Right hindlimb (tissue), 1 donor: ENCODE results near the gene MRPS12.
A peak's percentile ranks its signal among the peaks of the same experiment; 100 is the strongest.
"Not testable (repeated sequence)": the region's sequence is repeated elsewhere in the genome, so short reads cannot be mapped to it uniquely, and the experiment has no call there.

Experiments used
- DNase-seq: peaks from one replicate; pipeline ENCODE4 v3.0.0-alpha.2; 2018

The MRPS12 gene

DNA sequence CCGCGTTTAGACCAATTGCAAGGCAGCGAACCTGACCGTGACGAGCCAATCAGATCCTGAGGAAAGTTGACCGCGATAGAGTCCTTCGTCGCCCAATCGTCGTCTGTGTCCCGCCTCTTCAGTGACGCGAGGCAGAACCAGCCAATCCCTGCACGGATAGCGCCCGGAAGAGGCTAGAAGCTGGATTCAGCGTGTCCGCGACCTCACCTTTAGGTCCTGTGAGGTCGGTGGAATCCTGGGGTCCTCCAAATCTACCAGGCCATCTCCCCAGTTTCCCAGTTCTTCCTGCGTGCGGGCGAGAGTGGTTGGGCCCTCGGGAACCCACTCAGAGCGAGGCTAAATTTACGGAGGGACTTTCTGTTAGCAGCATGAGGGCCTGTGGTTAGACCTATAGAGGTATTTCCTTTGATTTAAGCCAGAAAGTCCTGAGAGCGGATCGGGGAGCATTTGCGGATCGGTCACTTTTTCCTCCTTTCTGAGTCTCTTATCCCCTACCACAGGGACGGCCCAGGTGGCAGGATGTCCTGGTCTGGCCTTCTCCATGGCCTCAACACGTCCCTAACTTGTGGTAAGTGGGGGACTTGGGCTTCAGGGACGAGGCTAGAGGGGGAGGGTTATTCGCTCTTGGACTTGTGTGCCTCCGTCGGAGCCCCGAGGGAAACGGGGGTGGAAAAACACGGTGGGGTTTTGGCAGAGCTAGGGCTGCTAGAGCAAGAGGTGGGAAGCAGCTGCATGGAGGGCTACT, at the start of gene MRPS12:
TSS of gene MRPS12 (plus strand) at position 169 of the 745 bp plus-strand sequence. CDS start at position 520, 351 bp downstream.
- DNase-seq = peak; percentile 99

DNA sequence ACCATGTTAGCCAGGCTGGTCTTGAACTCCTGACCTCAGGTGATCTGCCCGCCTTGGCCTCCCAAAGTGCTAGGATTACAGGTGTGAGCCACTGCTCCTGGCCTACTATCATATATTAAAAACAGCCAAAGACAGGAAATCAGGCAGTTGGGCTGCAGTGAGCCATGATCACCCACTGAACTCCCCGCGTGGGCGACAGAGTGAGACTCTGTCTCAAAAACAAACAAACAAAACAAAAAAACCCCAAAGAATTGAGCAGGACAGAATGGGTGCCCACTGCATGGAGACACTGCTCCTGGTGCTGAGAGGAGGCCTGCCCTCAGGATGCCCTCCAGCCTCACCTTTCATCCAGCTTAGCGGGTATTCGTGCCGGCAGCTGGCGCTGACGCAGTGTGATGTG, 47.5 kb upstream of the MRPS12 start:
- DNase-seq = no peak

DNA sequence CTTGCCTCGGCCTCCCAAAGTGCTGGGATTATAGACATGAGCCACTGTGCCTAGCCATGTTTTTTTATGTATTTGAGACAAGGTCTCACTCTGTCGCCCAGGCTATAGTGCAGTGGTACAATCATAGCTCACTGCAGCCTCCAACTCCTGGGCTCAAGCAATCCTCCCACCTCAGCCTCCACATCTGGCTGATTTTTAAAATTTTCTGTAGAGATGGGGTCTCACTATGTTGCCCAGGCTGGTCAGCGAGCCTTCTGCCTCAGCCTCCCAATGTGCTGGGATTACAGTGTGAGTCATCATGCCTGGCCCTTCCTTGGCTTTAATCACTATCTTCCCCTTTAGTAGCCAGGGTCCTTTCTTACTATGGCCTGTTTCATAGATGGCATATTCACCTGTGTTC, 46.1 kb upstream of the MRPS12 start:
- DNase-seq = not testable (repeated sequence)

DNA sequence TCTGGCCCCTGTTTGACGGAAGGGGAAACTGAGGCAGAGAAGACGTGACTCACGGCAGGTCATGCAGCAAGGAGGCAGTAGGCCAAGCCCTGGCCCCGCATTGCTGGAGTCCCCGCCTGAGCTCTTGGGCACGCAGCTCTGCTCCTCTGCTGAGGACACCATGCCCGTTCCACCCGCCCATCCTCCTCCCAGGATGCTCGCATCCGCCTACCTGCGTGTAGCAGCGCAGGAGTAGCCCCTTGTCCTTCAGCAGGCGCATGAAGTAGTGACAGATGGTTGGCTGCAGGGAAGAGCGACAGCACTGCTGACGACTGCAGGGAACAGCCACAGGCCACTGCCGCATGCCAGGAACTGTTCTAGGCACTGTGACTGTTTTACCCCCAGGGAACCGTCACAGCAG, 41.9 kb upstream of the MRPS12 start:
- DNase-seq = no peak

DNA sequence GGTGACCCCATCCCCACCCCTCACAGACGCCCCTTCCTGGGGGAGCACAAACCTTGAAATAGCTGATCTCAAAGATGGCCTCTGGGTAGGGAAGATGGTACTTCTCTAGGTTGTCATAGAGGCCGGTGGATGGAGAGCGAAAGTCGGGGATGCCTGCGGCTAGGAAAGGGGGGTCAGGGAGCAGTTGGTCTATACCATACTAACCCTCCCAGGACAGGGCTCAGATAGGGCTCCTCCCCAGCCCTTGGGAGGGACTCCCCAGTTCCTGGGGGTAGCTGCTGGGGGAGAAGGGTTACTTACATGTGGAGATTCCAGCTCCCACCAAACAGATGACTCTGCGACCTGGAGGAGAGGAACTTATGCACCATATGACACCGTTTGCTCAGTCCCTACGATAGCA, 40.9 kb upstream of the MRPS12 start:
- no peak for DNase-seq

DNA sequence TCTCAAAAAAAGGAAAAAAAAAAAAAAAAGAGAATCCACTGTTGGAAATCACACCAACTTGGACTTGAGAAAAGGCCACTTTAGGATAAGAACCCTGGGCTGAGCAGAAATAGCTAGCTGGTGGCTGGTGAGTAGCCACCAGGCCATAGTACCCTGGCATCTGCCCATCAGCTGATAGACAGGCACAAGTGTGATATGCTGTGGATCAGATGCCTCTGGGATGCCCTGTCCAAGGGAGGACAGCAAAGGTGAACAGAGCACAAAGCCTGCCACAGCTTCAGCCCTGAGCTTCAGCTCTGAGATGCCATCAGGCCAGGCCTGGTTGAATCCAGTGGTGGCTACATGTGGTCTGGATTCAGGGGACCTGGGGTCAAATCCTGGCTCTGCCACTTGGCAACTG, 40.1 kb upstream of the MRPS12 start:
- no peak for DNase-seq

DNA sequence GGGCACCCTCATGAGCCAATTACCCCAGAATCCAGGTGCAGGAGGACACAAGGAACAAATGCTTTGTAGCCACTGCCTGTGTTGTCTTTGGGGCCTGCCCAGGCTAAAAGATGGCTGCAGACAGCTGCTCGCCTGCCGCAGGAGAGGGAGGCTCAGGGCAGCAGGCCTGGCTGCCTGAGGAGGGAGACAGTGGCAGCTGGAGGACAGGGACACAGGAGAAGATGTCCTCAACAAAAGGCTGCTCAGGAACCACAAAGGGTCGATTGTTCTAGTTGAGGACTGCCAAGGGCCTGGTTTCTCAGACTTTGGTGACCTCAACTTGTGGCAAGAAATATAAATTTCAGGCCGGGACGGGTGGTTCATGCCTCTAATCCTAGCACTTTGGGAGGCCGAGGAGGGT, 39.0 kb upstream of the MRPS12 start:
- DNase-seq = peak; percentile 50

DNA sequence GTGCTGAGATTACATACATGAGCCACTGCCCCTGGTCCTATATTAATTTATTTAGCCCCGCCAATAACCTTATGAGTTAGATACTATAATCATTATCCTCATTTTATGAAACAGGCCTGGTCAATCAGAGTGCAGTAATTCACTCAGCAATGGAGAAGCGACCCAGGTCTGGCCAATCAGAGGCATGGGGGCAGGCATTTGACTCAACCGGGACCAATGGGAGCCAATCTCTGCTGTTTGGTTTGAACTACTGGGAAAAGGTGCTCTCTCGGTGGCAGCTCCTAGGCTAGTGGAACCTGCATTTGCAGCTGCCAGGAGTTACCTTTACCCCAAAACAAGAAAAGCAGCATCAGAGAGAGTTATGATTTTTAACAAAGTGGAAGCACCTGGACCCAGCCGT, 37.9 kb upstream of the MRPS12 start:
- DNase-seq = no peak

DNA sequence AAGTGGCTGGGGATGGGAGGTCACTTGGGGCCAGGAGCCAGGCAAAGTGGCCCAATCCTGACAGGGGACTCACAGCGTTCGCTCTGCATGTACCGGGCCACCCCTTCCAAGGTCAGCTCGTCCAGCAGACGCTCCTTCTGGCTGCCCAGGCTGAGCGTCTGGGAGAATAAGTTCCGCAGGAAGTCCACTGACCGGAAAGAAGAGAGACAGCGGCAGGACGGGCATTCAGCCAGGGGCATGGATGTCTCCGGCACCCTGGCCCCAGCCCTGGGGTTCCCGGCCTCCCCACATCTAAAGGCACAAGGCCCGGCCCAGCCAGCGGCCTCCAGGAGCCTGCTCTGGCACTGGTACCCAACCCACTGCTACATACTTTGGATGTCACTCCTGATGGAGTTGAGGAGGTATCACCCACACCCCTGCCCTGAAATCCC, 37.4 kb upstream of the MRPS12 start:
- DNase-seq = peak; percentile 19

DNA sequence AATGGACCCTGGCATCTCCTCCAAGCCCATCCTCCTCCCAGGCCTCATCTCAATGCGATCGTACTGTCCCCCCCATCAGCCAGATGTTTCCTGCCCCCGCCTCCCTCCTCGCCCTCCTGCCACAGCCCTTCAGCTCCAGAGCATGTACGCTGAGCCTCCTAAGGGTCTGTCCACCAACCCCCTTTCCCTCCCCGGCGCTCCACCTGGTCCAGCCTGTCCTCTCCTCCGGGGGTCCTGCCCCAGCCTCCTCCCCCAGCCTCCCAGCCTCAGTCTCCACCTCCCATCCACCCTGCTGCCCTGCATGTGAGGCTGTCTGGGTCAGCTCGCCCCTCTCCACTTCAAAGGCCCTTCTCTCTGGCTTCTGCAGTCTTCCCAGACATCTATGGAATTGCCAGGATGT, 35.8 kb upstream of the MRPS12 start:
- no peak for DNase-seq

DNA sequence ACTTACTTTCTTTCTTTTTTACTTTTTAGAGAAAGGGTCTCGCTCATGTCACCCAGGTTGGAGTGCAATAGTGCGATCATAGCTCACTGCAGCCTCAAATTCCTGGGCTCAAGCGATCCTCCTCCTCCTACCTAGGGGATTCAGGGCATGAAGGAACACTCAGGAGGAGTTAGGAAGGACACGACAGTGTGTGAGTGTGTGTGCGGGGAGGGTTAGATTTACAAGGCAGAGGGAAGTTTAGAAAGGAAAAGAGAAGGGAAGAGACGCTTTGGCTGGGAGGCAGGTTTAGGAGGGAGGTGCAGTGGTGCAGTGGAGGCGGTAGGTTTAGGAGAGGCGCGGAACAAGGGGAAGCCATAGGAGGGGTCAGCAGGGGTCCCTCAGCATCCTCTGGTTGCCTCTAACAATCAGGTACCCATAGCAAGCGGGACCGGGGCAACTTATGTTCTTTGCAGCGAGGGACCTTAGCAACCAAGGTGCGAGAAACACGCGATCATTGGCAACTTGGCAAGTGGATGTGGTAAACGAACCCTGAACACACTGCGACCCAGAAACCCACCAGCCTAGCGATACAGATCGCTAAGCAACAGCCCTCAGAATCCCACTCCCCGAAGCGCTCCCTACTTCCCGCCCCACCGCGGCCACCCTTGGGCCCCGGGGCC, 31.8 kb upstream of the MRPS12 start:
- no peak for DNase-seq

DNA sequence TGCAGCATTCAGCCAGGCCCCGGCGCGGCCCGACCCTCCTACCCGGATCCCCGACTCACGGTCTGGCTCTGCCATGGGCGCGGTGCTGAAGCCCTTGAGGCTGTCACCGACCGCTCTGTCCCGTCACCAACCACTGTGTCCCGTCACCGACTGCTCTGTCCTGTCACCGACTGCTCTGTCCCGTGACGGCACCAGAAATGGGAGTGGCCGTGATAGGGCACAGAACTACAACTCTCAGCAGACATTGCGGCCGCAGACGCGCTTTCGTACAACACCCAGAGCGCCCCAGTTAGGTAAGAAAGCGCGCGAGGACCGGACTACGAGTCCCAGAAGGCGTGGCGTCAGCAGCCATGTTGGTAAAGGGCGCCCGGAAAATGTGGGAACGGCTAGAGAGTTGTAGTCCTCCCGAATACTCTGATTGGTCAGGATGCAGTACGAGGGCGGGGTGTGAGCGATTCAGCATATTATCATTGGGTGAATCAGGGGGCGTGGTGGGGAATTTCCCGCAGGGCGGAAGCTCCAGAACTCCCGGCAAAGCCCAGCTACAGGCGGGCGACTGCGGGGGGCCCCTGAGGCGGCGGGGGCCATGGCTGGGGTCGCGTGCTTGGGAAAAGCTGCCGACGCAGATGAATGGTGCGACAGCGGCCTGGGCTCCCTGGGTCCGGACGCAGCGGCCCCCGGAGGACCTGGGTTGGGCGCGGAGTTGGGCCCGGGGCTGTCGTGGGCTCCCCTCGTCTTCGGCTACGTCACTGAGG, 31.1 kb upstream of the MRPS12 start, which contains the start of the genes NFKBIB and SIRT2:
TSS of gene NFKBIB (plus strand) at position 523 of the 755 bp plus-strand sequence. CDS start at position 587, 64 bp downstream.
TSS of gene SIRT2 (minus strand) at position 172 of the 755 bp plus-strand sequence. CDS start at position 75, 97 bp downstream.
- DNase-seq = peak; percentile 100

DNA sequence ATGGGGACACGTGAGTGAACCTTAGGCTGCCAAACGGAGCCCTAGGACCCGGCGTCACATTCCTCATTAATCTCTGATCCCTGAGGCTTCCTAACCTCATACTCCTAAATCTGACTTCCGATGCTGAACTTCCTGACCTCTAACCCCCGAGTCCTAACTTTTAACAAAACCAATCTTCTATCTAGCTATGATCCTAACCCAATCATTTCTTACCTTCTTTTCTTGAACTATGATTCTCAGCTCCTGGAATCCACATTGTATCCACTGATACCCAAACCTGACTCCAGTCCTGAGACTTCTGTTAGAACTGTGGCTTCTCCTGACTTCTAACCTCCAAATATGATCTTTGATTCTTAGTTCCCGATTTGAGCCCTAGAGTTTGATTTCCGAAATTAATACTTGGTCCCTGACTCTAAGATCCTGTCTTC, 30.5 kb upstream of the MRPS12 start:
- no peak for DNase-seq

DNA sequence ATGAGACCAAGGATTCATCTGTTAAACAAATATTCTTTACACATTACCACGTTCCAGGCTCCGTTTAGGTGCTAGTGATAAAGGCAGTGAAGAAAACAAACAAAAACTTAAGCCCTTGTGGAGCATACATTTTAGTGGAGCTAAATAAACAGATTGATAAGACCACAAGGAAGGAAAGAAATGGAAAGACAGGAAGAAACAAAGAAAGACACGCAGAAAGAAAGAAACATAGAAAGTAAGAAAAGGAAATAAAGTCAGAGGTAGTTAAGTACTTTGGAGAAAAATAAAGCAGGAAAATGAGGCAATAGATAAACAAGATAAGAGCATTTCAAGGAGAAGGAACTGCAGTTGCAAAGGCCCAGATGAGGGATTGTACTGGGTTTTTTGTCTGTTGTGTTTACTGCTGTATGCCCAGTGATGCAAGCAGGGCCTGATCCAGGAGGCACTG, 30.0 kb upstream of the MRPS12 start:
- DNase-seq = no peak

DNA sequence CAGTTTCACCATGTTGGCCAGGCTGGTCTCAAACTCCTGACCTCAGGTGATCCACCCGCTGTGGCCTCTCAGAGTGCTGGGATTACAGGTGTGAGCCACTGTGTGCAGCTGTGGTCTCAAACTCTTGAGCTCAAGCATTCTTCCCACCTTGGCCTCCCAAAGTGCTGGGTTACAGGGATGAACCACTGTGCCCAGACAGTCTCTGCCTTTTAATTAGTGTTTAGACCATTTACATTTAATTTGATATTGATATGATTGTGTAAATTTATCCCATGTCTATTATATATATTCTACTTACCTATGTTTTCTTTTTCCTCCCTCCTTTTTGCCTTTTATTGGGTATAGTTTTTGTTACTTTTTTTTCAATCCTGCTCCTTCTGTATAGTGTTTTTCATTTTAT, 29.1 kb upstream of the MRPS12 start:
- DNase-seq = no peak

DNA sequence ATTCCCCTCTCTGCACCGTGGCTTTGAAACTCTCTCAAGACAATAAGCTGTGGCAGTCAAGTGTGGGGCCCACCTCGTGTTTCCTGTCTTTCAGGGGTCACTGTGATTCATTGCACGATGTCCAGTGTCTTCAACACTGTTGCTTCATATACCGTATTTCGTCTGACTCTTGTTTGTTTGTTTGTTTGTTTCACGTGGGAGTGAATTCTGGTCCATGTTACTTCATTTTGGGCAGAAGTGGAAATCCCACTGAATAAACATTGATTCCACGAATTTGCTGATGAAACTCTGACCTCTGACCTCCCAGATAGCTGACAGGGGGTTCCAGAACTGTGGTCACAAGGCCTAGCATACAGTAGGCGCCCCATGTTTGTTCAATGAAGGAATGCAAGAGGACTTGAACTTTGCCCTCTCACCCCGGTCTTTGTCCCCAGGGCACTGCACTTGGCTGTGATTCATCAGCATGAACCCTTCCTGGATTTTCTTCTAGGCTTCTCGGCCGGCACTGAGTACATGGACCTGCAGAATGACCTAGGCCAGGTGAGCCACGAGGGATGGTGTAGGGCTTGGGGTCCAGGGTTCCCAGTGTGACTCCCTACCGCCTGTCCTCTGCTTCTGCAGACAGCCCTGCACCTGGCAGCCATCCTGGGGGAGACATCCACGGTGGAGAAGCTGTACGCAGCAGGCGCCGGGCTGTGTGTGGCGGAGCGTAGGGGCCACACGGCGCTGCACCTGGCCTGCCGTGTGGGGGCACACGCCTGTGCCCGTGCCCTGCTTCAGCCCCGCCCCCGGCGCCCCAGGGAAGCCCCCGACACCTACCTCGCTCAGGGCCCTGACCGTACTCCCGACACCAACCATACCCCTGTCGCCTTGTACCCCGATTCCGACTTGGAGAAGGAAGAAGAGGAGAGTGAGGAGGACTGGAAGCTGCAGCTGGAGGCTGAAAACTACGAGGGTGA, 25.9 kb upstream of the MRPS12 start:
- DNase-seq = no peak

DNA sequence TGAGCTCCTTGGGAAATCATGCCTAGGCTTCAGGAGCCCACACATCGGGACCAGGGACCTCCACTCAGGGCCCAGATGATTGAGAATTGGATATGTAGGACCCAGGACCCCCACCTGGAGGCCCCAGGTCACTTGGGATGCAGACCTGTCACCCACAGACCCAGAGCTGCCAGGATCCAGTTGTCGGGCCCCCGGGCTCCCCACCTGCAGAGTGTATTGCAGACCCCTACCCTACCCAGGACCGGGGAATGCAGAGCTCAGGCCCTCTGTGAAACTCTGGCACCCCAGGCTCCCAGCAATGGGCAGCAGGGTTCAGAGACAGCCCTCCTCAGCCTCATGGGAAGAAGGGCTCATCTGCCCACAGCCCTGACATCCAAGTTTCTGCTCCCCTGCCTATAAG, 25.1 kb upstream of the MRPS12 start:
- DNase-seq = no peak

DNA sequence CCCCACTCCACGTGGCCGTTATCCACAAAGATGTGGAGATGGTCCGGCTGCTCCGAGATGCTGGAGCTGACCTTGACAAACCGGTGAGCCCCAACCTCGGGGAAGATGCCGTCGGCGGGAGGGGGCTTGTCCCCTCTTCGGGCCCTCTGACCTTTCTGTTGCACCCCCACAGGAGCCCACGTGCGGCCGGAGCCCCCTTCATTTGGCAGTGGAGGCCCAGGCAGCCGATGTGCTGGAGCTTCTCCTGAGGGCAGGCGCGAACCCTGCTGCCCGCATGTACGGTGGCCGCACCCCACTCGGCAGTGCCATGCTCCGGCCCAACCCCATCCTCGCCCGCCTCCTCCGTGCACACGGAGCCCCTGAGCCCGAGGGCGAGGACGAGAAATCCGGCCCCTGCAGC, 23.5 kb upstream of the MRPS12 start:
- DNase-seq = no peak

DNA sequence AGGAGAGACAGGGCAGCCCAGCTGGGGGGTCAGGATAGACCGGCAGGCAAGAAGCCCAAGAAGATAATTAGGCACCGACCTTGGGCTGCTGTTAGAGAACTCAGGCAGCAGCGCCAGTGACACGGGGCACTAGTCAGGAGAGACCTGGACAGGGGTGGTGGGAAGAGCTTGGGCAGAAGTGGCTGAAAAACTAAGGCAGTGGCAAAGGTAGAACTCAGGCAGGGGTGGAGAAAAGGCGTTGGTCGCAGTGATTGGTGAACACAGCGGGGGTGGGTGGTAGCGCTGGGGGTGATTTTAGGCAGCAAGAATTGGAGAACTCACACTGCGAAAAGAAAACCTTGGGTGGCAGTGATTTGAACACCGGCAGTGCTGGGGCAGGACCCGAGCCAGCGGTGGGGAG, 23.1 kb upstream of the MRPS12 start:
- no peak for DNase-seq

DNA sequence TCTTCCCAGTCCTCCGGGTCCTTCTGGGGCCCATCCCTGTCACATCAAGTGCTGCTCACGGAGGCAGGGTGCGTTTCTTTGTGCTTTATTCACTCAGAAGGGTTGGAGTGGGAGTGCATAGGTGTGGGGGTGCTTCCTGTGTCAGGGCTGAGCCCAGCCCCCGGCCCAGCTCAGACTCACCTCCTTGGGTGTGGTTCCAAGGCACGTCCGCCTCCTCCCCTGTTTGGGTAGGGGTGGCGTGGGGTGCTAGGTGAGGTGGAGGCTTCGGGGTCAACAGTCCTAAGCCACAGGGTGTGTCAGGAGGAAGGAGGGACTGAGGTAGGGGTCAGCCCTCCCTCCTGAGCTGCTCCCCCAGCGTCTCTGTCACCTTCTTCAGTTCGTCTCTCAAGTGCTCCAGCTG, 21.8 kb upstream of the MRPS12 start:
- DNase-seq = no peak

DNA sequence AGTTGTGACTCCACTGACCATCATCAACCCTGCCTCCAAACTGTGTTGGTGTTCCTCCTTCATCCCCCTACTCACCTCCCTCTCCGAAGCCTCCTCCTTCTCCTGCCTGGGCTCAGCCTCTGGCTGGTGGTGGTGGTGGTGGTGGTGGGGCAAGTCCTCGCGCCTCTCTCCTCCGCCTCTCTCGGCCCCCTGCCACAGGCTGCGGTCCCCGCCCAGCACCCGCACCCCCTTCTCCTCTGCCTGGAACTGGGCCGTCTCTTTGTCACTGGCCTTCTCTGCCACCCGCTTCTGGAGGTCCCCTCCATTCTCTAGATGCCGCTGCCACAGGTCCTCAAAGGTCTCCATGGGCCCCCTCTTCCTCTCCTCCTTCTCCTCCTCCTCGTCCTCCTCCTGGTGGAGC, 20.3 kb upstream of the MRPS12 start:
- DNase-seq = no peak

DNA sequence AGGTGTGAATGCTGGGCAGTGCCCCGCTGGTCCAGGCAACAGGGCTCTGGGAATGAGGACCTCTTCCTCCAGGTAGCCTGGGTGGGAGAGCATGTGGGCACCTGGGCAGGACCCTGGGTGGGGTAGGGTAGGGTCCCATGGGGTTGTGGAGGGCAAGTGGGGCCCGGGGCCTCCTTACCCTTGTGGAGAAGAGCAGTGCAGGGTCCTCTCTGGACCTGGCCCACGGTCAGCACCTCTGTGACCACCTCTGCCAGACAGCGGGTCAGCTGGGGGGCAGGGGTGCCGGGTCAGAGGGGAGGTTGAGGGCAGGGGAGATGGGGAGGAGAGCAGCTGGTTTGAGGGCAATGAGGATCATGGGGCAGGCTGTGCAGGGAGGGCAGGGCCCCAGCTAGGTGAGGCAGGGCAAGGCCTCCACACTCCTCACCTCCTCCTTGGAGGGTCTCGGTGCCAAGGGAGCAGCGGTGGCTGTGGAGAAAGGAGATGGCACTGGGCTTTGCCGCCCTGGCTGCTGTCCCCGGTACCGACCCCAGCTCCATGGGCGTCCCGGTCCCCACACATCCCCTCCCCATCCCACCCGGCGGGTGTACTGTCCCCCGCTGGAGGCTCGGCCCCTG, 19.2 kb upstream of the MRPS12 start:
- no peak for DNase-seq
